Stimulated activated naive B cell treated with anti-CD40 and anti-IgM and Interleukin-4, amounts not matched to agents 10 μg/mL and 1 μg/mL and 100 μg/mL, for 72 hours (primary cell): ENCODE results near the gene KCNQ1.
A peak's percentile ranks its signal among the peaks of the same experiment; 100 is the strongest.

Source experiments
- ATAC-seq, 2 donors: fragments of 150-1000 bp; cut with Tn5 transposase; replicated peaks; 2 replicates each; pipeline ENCODE4 v1.10.0; 2021; ENCODE audit warnings: moderate library complexity in 1 of 2
- DNase-seq: peaks from one replicate; pipeline ENCODE4 v3.0.0; 2021
- H3K27ac Mint-ChIP-seq: one replicate; pipeline ENCODE4 v1.8.0; 2022; ENCODE audit warnings: mild to moderate bottlenecking, mixed read lengths
- H3K27me3 Mint-ChIP-seq, 2 donors: one replicate each; pipeline ENCODE4 v1.8.0; 2022; ENCODE audit warnings: mixed read lengths in 2 of 2
- H3K36me3 Mint-ChIP-seq, 2 donors: one replicate each; pipeline ENCODE4 v1.8.0; 2022; ENCODE audit warnings: mixed read lengths in 2 of 2, mild to moderate bottlenecking in 1 of 2
- H3K4me1 Mint-ChIP-seq, 2 donors: one replicate each; pipeline ENCODE4 v1.8.0; 2022; ENCODE audit warnings: mixed read lengths in 2 of 2, mild to moderate bottlenecking in 1 of 2
- H3K4me3 Mint-ChIP-seq, 2 donors: one replicate each; pipeline ENCODE4 v1.8.0; 2022; ENCODE audit warnings: mild to moderate bottlenecking in 2 of 2, mixed read lengths in 2 of 2, moderate library complexity in 1 of 2
- H3K9me3 Mint-ChIP-seq, 2 donors: one replicate each; pipeline ENCODE4 v1.8.0; 2022; ENCODE audit warnings: mixed read lengths in 2 of 2, mild to moderate bottlenecking in 1 of 2

The KCNQ1 gene

GRCh38 chr11:2885017-2885677 is 440.3 kb downstream of the KCNQ1 start:
- peaks cover 6 to 26% of the 10 kb centered on the region in 2 donors for H3K4me1 Mint-ChIP-seq
- H3K4me3 Mint-ChIP-seq, result peak overlapping the region; percentile 83 to 90
- no peaks in the 10 kb centered on the region for H3K36me3 Mint-ChIP-seq
- H3K27ac Mint-ChIP-seq, result peak overlapping the region; percentile 70
- no peaks in the 10 kb centered on the region for H3K9me3 Mint-ChIP-seq
- H3K27me3 Mint-ChIP-seq, result peaks cover 21 to 33% of the 10 kb centered on the region in 2 donors
- DNase-seq (no peak), ATAC-seq (peak; percentile 2 to 11)

GRCh38 chr11:2885678-2886081 is 440.9 kb downstream of the KCNQ1 start, which contains the start of gene CDKN1C:
Gene CDKN1C, minus strand, starts transcription at chr11:2885775. Its CDS starts 319 bp downstream, at chr11:2885456.
- ATAC-seq (peak; percentile 79 to 89), DNase-seq (peak; percentile 59)
- Mint-ChIP-seq H3K9me3 (no peaks in the 10 kb centered on the region), H3K36me3 (no peaks in the 10 kb centered on the region), H3K4me1 (peaks cover 6 to 26% of the 10 kb centered on the region in 2 donors), H3K4me3 (peak within 1 kb of the TSS; percentile 83 to 90), H3K27me3 (peaks cover 16 to 27% of the 10 kb centered on the region in 2 donors), H3K27ac (peak within 1 kb of the TSS; percentile 70)

- H3K4me3 Mint-ChIP-seq, result peak overlapping the region; percentile 56 to 68
- H3K27ac Mint-ChIP-seq, result peak overlapping the region; percentile 51
- H3K27me3 Mint-ChIP-seq, result peaks cover 11 to 21% of the 10 kb centered on the region in 2 donors
- peaks cover 6 to 26% of the 10 kb centered on the region in 2 donors for H3K4me1 Mint-ChIP-seq
- no peak for DNase-seq
- H3K36me3 Mint-ChIP-seq, result no peaks in the 10 kb centered on the region
- no peaks in the 10 kb centered on the region for H3K9me3 Mint-ChIP-seq
- ATAC-seq, result peak; percentile 8 to 12
Observed at GRCh38 chr11:2886191-2886894, 441.5 kb downstream of the KCNQ1 start.

GRCh38 chr11:2886936-2887335 is 442.1 kb downstream of the KCNQ1 start:
- ATAC-seq, result no peak
- DNase-seq, result no peak
- H3K4me3 Mint-ChIP-seq, result peak overlapping the region; percentile 56 to 68
- H3K27ac Mint-ChIP-seq, result peak overlapping the region; percentile 51
- no peaks in the 10 kb centered on the region for H3K36me3 Mint-ChIP-seq
- no peaks in the 10 kb centered on the region for H3K9me3 Mint-ChIP-seq
- peaks cover 8 to 31% of the 10 kb centered on the region in 2 donors for H3K4me1 Mint-ChIP-seq
- H3K27me3 Mint-ChIP-seq, result peaks cover 11 to 17% of the 10 kb centered on the region in 2 donors

GRCh38 chr11:2887515-2888195 is 442.8 kb downstream of the KCNQ1 start:
- Mint-ChIP-seq H3K27ac (no peak overlapping the region), H3K4me1 (peaks cover 12 to 38% of the 10 kb centered on the region in 2 donors), H3K9me3 (no peaks in the 10 kb centered on the region), H3K27me3 (peaks cover 8 to 13% of the 10 kb centered on the region in 2 donors), H3K4me3 (peak overlapping the region in 1 of 2 donors; percentile 36), H3K36me3 (no peaks in the 10 kb centered on the region)
- DNase-seq (no peak), ATAC-seq (no peak)

GRCh38 chr11:2888266-2888968 is 443.6 kb downstream of the KCNQ1 start:
- H3K27me3 Mint-ChIP-seq, result peaks cover under 1 to 6% of the 10 kb centered on the region in 2 donors
- H3K4me1 Mint-ChIP-seq, result peaks cover 13 to 33% of the 10 kb centered on the region in 2 donors
- no peak overlapping the region for H3K4me3 Mint-ChIP-seq
- no peak overlapping the region for H3K27ac Mint-ChIP-seq
- ATAC-seq (peak; percentile 61 to 65), DNase-seq (peak; percentile 72)
- no peaks in the 10 kb centered on the region for H3K36me3 Mint-ChIP-seq
- H3K9me3 Mint-ChIP-seq, result no peaks in the 10 kb centered on the region

GRCh38 chr11:2889362-2890273 is 444.8 kb downstream of the KCNQ1 start:
- no peak overlapping the region for H3K27ac Mint-ChIP-seq
- H3K36me3 Mint-ChIP-seq, result no peaks in the 10 kb centered on the region
- no peak for ATAC-seq
- H3K27me3 Mint-ChIP-seq, result peaks cover 0 to 6% of the 10 kb centered on the region in 2 donors
- no peak for DNase-seq
- H3K4me3 Mint-ChIP-seq, result no peak overlapping the region
- H3K9me3 Mint-ChIP-seq, result no peaks in the 10 kb centered on the region
- peaks cover 13 to 32% of the 10 kb centered on the region in 2 donors for H3K4me1 Mint-ChIP-seq

GRCh38 chr11:2890466-2891294 is 445.9 kb downstream of the KCNQ1 start:
- DNase-seq (no peak), ATAC-seq (no peak)
- no peaks in the 10 kb centered on the region for H3K27me3 Mint-ChIP-seq
- H3K4me1 Mint-ChIP-seq, result peaks cover 10 to 27% of the 10 kb centered on the region in 2 donors
- no peaks in the 10 kb centered on the region for H3K9me3 Mint-ChIP-seq
- H3K27ac Mint-ChIP-seq, result no peak overlapping the region
- no peak overlapping the region for H3K4me3 Mint-ChIP-seq
- no peaks in the 10 kb centered on the region for H3K36me3 Mint-ChIP-seq

- Mint-ChIP-seq H3K27me3 (peaks cover 0 to 7% of the 10 kb centered on the region in 2 donors), H3K9me3 (no peaks in the 10 kb centered on the region), H3K27ac (peak overlapping the region; percentile 14), H3K4me3 (peak overlapping the region; percentile 75 to 82), H3K36me3 (no peaks in the 10 kb centered on the region), H3K4me1 (peaks cover 10 to 26% of the 10 kb centered on the region in 2 donors)
- ATAC-seq (no peak), DNase-seq (no peak)
Observed at GRCh38 chr11:2891326-2892214, 446.8 kb downstream of the KCNQ1 start.

- ATAC-seq (peak; percentile 58 to 68), DNase-seq (peak; percentile 51)
- H3K9me3 Mint-ChIP-seq, result no peaks in the 10 kb centered on the region
- peaks cover 10 to 23% of the 10 kb centered on the region in 2 donors for H3K4me1 Mint-ChIP-seq
- H3K27me3 Mint-ChIP-seq, result peaks cover 0 to 13% of the 10 kb centered on the region in 2 donors
- peak overlapping the region; percentile 75 to 82 for H3K4me3 Mint-ChIP-seq
- peak overlapping the region; percentile 88 for H3K27ac Mint-ChIP-seq
- no peaks in the 10 kb centered on the region for H3K36me3 Mint-ChIP-seq
Observed at GRCh38 chr11:2892215-2892966, 447.6 kb downstream of the KCNQ1 start.

- Mint-ChIP-seq H3K4me3 (peak overlapping the region; percentile 75 to 82), H3K4me1 (peaks cover 12 to 19% of the 10 kb centered on the region in 2 donors), H3K36me3 (no peaks in the 10 kb centered on the region), H3K9me3 (no peaks in the 10 kb centered on the region), H3K27me3 (peaks cover 0 to 18% of the 10 kb centered on the region in 2 donors), H3K27ac (no peak overlapping the region)
- ATAC-seq (peak; percentile 44 to 57), DNase-seq (no peak)
Observed at GRCh38 chr11:2892967-2893528, 448.2 kb downstream of the KCNQ1 start.
